ENCODE measurements around the gene PRDX5.

GRCh38 chr11:64285885-64286800, 31.8 kb upstream of the PRDX5 start:
- TF ChIP-seq SP1 (IDR thresholded peaks at IDR 0.05) (no peak), FOXK2 (IDR thresholded peaks at IDR 0.05) (no peak)

All from HEK293T (cell line).